Measurements from ENCODE around the gene ARIH2. TPM values are rescaled to one million over a fixed set of nuclear protein-coding genes. Genes with fewer than 3 reads are reported as not detected.

ARIH2 gene
- total and polyA plus RNA-seq, 9 of the 15 experiments (the other 6 are each of a cell fraction or from before 2014, with no cell fraction given): 27.0 to 120 (median 108) TPM

DNA sequence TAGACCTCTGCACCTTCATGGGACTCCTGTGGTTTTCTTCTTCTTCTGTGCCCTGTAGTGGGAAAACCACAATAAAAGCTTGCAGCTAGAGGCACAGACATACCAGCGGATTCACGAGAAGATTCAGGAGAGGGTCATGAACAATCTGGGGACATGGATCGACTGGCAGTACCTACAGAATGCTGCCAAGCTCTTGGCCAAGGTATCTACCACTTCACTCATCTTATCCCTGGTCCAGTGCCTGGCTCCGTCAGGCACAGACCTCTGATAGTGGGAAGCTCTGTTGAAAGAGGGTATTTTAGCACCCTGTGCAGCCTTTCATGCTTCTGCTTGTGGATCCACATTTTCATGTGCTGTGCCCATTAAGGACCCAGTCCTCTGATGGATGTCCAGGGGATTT lies 61.7 kb downstream of the ARIH2 start:
- no peaks in the 10 kb centered on the region for H4K20me1 ChIP-seq (replicated peaks; ENCODE audit: control insufficient read depth, insufficient read depth, low read length)
- H3K9ac ChIP-seq (ENCODE audit: insufficient read depth in 1 of 2, low read depth in 2 of 2, low read length in 2 of 2): no peak overlapping the region
- CTCF ChIA-PET (ENCODE audit: low intra/inter-chr PET ratio): no interaction called here
- WGBS (ENCODE audit: insufficient coverage, low coverage, missing lambda C conversion rate): 89% methylated on average over 4 of the region's 4 CpGs
- H3K79me2 ChIP-seq (ENCODE audit: control insufficient read depth, insufficient read depth, low read length): no peaks in the 10 kb centered on the region
- ATAC-seq: no peak
- H3K4me2 ChIP-seq (ENCODE audit: insufficient read depth, low read length): no peak overlapping the region
- BruUV-seq (replicated peaks): no TSS peak
- no peaks in the 10 kb centered on the region for H3K9me1 ChIP-seq (ENCODE audit: control insufficient read depth, insufficient read depth, low read length)
- H3K36me3 ChIP-seq (ENCODE audit: control insufficient read depth, insufficient read depth, low read length): peaks cover 79% of the 10 kb centered on the region; the same call in 2 of the 3 replicates
- intact Hi-C loops (cut with micrococcal nuclease): no loop called here
- no peaks in the 10 kb centered on the region for H3K9me3 ChIP-seq (replicated peaks; ENCODE audit: control insufficient read depth, insufficient read depth, low read depth, low read length)
- H3K27ac ChIP-seq (ENCODE audit: extremely low read depth, low read depth, low read length): no peak overlapping the region
- no peak for FAIRE-seq
- POLR2A ChIA-PET: no interaction called here
- no peak for DNase-seq (ENCODE audit: extremely low read depth in 1 of 4, low spot score in 3 of 4)
- H3K27me3 ChIP-seq (ENCODE audit: control insufficient read depth in 2 of 2, insufficient read depth in 2 of 2, low read length in 2 of 2): no peaks in the 10 kb centered on the region
- in situ Hi-C loops (cut with MboI): no loop called here
- H3K4me3 ChIP-seq: no peak overlapping the region
- TF ChIP-seq BRF1 (IDR thresholded peaks at IDR 0.05; ENCODE audit: borderline replicate concordance, extremely low read depth, insufficient read length) (no peak), WHSC1 (IDR thresholded peaks at IDR 0.05; ENCODE audit: low read length) (no peak), MXI1 (IDR thresholded peaks at IDR 0.05; ENCODE audit: low read depth, low read length) (no peak), CAMTA2 (CRISPR knock-in tag; conservative IDR thresholded peaks at IDR 0.05) (no peak), XRCC5 (IDR thresholded peaks at IDR 0.05; ENCODE audit: low read depth, low read length) (no peak), TEAD1 (CRISPR knock-in tag; IDR thresholded peaks at IDR 0.05) (no peak), PRPF4 (IDR thresholded peaks at IDR 0.05; ENCODE audit: insufficient read depth, low read depth, low read length, poor library complexity, severe bottlenecking) (no peak), E2F3 (CRISPR knock-in tag; IDR thresholded peaks at IDR 0.05) (no peak), NFRKB (IDR thresholded peaks at IDR 0.05; ENCODE audit: low read depth) (no peak)
- TF ChIP-seq, protein P1, sequence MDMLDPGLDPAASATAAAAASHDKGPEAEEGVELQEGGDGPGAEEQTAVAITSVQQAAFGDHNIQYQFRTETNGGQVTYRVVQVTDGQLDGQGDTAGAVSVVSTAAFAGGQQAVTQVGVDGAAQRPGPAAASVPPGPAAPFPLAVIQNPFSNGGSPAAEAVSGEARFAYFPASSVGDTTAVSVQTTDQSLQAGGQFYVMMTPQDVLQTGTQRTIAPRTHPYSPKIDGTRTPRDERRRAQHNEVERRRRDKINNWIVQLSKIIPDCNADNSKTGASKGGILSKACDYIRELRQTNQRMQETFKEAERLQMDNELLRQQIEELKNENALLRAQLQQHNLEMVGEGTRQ (CRISPR knock-in tag; IDR thresholded peaks at IDR 0.05): no peak
- TF ChIP-seq, protein P2, sequence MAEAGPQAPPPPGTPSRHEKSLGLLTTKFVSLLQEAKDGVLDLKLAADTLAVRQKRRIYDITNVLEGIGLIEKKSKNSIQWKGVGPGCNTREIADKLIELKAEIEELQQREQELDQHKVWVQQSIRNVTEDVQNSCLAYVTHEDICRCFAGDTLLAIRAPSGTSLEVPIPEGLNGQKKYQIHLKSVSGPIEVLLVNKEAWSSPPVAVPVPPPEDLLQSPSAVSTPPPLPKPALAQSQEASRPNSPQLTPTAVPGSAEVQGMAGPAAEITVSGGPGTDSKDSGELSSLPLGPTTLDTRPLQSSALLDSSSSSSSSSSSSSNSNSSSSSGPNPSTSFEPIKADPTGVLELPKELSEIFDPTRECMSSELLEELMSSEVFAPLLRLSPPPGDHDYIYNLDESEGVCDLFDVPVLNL (CRISPR knock-in tag; IDR thresholded peaks at IDR 0.05; ENCODE audit: low read depth): no peak
- H3K4me1 ChIP-seq (replicated peaks in 1 of 2; ENCODE audit: control insufficient read depth in 2 of 2, insufficient read depth in 2 of 2, low read length in 2 of 2): no peaks in the 10 kb centered on the region
- no peak overlapping the region for H2AFZ ChIP-seq (ENCODE audit: low read depth, low read length)
